ENCODE data around the gene MYL2. TPM values are rescaled to one million over a fixed set of nuclear protein-coding genes. Genes with fewer than 3 reads are reported as not detected.
"Not testable (repeated sequence)": the region's sequence is repeated elsewhere in the genome, so short reads cannot be mapped to it uniquely, and the experiment has no call there.

The MYL2 gene
- total RNA-seq, 1 donor from 2014 or later: not detected

DNA sequence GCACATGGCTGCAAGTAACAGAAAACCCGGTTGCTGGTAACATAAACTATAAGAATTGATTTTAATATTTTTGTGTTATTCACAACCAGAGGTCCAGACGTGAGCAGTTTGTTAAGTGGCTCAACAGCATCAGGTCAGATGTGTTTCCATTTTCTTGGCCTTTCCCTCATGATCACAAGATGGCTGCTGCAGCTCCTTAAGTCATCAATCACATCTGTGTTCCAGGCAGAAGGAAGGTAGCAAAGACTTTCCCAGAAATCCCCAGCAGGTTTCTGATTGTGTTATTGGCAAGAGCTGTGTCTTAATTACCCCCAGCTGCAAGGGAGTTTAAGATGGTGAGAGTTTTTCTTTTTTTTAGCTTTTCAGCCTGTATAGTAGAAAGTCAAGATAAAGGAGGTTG, 40.4 kb upstream of the MYL2 start:
- no peaks in the 10 kb centered on the region for H4K20me1 ChIP-seq (ENCODE audit: insufficient read depth, low read length)
- no peaks in the 10 kb centered on the region for H3K4me1 ChIP-seq (ENCODE audit: insufficient read depth, low read length)
- no peak overlapping the region for H3K9ac ChIP-seq (ENCODE audit: low read length)
- peaks cover 44% of the 10 kb centered on the region for H3K27me3 Mint-ChIP-seq (ENCODE audit: low read depth, unreplicated experiment)
- no peaks in the 10 kb centered on the region for H3K79me2 ChIP-seq (ENCODE audit: insufficient read depth, low read length)
- no peak overlapping the region for H3K4me2 ChIP-seq (ENCODE audit: low read length)
- H3K36me3 ChIP-seq (ENCODE audit: insufficient read depth, low read length): no peaks in the 10 kb centered on the region
- H3K27ac ChIP-seq (ENCODE audit: low read depth, low read length): no peak overlapping the region
- TF ChIP-seq, protein P1, sequence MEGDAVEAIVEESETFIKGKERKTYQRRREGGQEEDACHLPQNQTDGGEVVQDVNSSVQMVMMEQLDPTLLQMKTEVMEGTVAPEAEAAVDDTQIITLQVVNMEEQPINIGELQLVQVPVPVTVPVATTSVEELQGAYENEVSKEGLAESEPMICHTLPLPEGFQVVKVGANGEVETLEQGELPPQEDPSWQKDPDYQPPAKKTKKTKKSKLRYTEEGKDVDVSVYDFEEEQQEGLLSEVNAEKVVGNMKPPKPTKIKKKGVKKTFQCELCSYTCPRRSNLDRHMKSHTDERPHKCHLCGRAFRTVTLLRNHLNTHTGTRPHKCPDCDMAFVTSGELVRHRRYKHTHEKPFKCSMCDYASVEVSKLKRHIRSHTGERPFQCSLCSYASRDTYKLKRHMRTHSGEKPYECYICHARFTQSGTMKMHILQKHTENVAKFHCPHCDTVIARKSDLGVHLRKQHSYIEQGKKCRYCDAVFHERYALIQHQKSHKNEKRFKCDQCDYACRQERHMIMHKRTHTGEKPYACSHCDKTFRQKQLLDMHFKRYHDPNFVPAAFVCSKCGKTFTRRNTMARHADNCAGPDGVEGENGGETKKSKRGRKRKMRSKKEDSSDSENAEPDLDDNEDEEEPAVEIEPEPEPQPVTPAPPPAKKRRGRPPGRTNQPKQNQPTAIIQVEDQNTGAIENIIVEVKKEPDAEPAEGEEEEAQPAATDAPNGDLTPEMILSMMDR (IDR thresholded peaks at IDR 0.05; ENCODE audit: insufficient read depth, low read depth, low read length): no peak
- no peak for TF ChIP-seq EZH2 (IDR thresholded peaks at IDR 0.05; ENCODE audit: insufficient read depth, low read length)
- peaks cover 3% of the 10 kb centered on the region for H3K9me3 ChIP-seq (ENCODE audit: insufficient read depth, low read depth, low read length)
- FAIRE-seq: no peak
- H3K27ac Mint-ChIP-seq (ENCODE audit: unreplicated experiment): no peak overlapping the region
- H3K4me3 Mint-ChIP-seq (ENCODE audit: unreplicated experiment): no peak overlapping the region
- peaks cover 8% of the 10 kb centered on the region for H3K9me3 Mint-ChIP-seq (ENCODE audit: unreplicated experiment)
- no peak overlapping the region for H3K4me3 ChIP-seq (ENCODE audit: insufficient read depth, low read depth, low read length)
- peaks cover 3% of the 10 kb centered on the region for H3K27me3 ChIP-seq (ENCODE audit: insufficient read depth, low read length)
- no peak overlapping the region for H2AFZ ChIP-seq (ENCODE audit: low read depth, low read length)
- no peak for DNase-seq (ENCODE audit: low read depth)
- H3K4me1 Mint-ChIP-seq (ENCODE audit: low read depth, unreplicated experiment): no peaks in the 10 kb centered on the region
- H3K36me3 Mint-ChIP-seq (ENCODE audit: low read depth, unreplicated experiment): peaks cover 2% of the 10 kb centered on the region

DNA sequence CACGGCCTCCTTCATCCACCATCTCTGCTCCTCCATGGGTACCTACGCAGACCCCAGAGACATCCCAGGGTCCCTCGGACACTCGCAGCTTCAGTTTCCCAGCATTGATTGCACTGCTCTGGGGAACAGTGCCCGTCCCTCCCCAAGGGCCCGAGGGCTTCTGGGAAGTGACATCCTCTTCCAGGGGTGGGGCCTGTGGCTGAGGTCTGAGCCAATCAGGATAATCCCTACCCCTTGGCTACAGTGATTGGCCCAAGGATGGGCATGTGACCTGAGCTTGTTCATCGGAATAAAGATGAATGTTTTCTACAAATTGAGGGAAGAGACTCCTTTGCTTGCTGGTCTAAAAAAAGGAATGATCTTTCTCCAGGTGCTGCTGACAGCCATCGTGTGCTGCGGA, 37.3 kb upstream of the MYL2 start:
- Mint-ChIP-seq H3K36me3 (ENCODE audit: low read depth, unreplicated experiment) (peaks cover 2% of the 10 kb centered on the region), H3K4me3 (ENCODE audit: unreplicated experiment) (no peak overlapping the region), H3K27ac (ENCODE audit: unreplicated experiment) (no peak overlapping the region), H3K27me3 (ENCODE audit: low read depth, unreplicated experiment) (peaks cover 31% of the 10 kb centered on the region), H3K9me3 (ENCODE audit: unreplicated experiment) (peaks cover 3% of the 10 kb centered on the region), H3K4me1 (ENCODE audit: low read depth, unreplicated experiment) (no peaks in the 10 kb centered on the region)
- no peak overlapping the region for H2AFZ ChIP-seq (ENCODE audit: low read depth, low read length)
- peaks cover 4% of the 10 kb centered on the region for H3K27me3 ChIP-seq (ENCODE audit: insufficient read depth, low read length)
- peaks cover 3% of the 10 kb centered on the region for H3K9me3 ChIP-seq (ENCODE audit: insufficient read depth, low read depth, low read length)
- no peaks in the 10 kb centered on the region for H3K79me2 ChIP-seq (ENCODE audit: insufficient read depth, low read length)
- H4K20me1 ChIP-seq (ENCODE audit: insufficient read depth, low read length): no peaks in the 10 kb centered on the region
- no peak overlapping the region for H3K9ac ChIP-seq (ENCODE audit: low read length)
- no peaks in the 10 kb centered on the region for H3K36me3 ChIP-seq (ENCODE audit: insufficient read depth, low read length)
- no peak overlapping the region for H3K4me3 ChIP-seq (ENCODE audit: insufficient read depth, low read depth, low read length)
- no peak for FAIRE-seq
- DNase-seq (ENCODE audit: low read depth): no peak
- H3K4me2 ChIP-seq (ENCODE audit: low read length): no peak overlapping the region
- H3K4me1 ChIP-seq (ENCODE audit: insufficient read depth, low read length): no peaks in the 10 kb centered on the region
- TF ChIP-seq, protein P1 (IDR thresholded peaks at IDR 0.05; ENCODE audit: insufficient read depth, low read depth, low read length): no peak
- no peak for TF ChIP-seq EZH2 (IDR thresholded peaks at IDR 0.05; ENCODE audit: insufficient read depth, low read length)
- no peak overlapping the region for H3K27ac ChIP-seq (ENCODE audit: low read depth, low read length)

DNA sequence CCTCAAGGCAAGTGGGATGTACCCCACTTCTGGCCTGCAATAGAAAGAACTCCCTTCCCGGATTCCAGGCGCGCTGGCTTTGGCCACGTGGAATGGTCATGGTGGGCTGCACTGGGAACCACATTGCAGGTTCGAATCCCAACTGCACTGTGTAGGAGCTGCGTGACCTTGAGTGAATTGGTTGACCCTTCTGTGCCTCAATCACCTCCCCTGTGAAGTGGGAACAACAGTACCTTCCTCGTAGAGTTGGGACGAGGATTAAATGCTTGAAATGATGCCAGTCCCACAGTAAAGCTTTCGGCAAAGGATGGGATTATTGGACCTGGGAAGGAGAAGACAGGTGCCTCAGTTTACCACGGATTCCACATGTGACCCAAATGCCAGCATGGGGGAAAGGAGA, 36.8 kb upstream of the MYL2 start:
- H3K9me3 ChIP-seq (ENCODE audit: insufficient read depth, low read depth, low read length): peaks cover 3% of the 10 kb centered on the region
- no peaks in the 10 kb centered on the region for H3K4me1 ChIP-seq (ENCODE audit: insufficient read depth, low read length)
- Mint-ChIP-seq H3K9me3 (ENCODE audit: unreplicated experiment) (peaks cover 3% of the 10 kb centered on the region), H3K36me3 (ENCODE audit: low read depth, unreplicated experiment) (peaks cover 2% of the 10 kb centered on the region), H3K27me3 (ENCODE audit: low read depth, unreplicated experiment) (peaks cover 28% of the 10 kb centered on the region), H3K4me3 (ENCODE audit: unreplicated experiment) (no peak overlapping the region), H3K4me1 (ENCODE audit: low read depth, unreplicated experiment) (no peaks in the 10 kb centered on the region), H3K27ac (ENCODE audit: unreplicated experiment) (no peak overlapping the region)
- DNase-seq (ENCODE audit: low read depth) (no peak), FAIRE-seq (no peak)
- H3K79me2 ChIP-seq (ENCODE audit: insufficient read depth, low read length): no peaks in the 10 kb centered on the region
- no peaks in the 10 kb centered on the region for H3K36me3 ChIP-seq (ENCODE audit: insufficient read depth, low read length)
- no peak overlapping the region for H3K4me2 ChIP-seq (ENCODE audit: low read length)
- no peak overlapping the region for H2AFZ ChIP-seq (ENCODE audit: low read depth, low read length)
- TF ChIP-seq EZH2 (IDR thresholded peaks at IDR 0.05; ENCODE audit: insufficient read depth, low read length): no peak
- TF ChIP-seq, protein P1 (IDR thresholded peaks at IDR 0.05; ENCODE audit: insufficient read depth, low read depth, low read length): no peak
- no peak overlapping the region for H3K4me3 ChIP-seq (ENCODE audit: insufficient read depth, low read depth, low read length)
- H3K27ac ChIP-seq (ENCODE audit: low read depth, low read length): no peak overlapping the region
- H3K9ac ChIP-seq (ENCODE audit: low read length): no peak overlapping the region
- H4K20me1 ChIP-seq (ENCODE audit: insufficient read depth, low read length): no peaks in the 10 kb centered on the region
- peaks cover 4% of the 10 kb centered on the region for H3K27me3 ChIP-seq (ENCODE audit: insufficient read depth, low read length)

DNA sequence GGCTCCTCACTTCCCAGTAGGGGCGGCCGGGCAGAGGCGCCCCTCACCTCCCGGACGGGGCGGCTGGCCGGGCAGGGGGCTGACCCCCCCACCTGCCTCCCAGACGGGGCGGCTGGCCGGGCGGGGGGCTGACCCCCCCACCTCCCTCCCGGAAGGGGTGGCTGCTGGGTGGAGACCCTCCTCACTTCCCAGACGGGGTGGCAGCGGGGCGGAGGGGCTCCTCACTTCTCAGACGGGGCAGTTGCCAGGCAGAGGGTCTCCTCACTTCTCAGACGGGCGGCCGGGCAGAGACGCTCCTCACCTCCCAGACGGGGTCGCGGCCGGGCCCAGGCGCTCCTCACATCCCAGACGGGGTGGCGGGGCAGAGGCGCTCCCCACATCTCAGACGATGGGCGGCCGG, 30.5 kb upstream of the MYL2 start:
- not testable (repeated sequence) for H3K9me3 ChIP-seq (ENCODE audit: insufficient read depth, low read depth, low read length); H4K20me1 ChIP-seq (ENCODE audit: insufficient read depth, low read length); H3K9me3 Mint-ChIP-seq (ENCODE audit: unreplicated experiment); H3K36me3 ChIP-seq (ENCODE audit: insufficient read depth, low read length); H3K4me2 ChIP-seq (ENCODE audit: low read length); H3K4me1 ChIP-seq (ENCODE audit: insufficient read depth, low read length); H3K36me3 Mint-ChIP-seq (ENCODE audit: low read depth, unreplicated experiment); H3K4me3 ChIP-seq (ENCODE audit: insufficient read depth, low read depth, low read length); H3K27ac Mint-ChIP-seq (ENCODE audit: unreplicated experiment); H3K4me3 Mint-ChIP-seq (ENCODE audit: unreplicated experiment); DNase-seq (ENCODE audit: low read depth); H3K9ac ChIP-seq (ENCODE audit: low read length); FAIRE-seq; H3K27me3 Mint-ChIP-seq (ENCODE audit: low read depth, unreplicated experiment); H3K27me3 ChIP-seq (ENCODE audit: insufficient read depth, low read length); H3K27ac ChIP-seq (ENCODE audit: low read depth, low read length); H2AFZ ChIP-seq (ENCODE audit: low read depth, low read length); H3K79me2 ChIP-seq (ENCODE audit: insufficient read depth, low read length); H3K4me1 Mint-ChIP-seq (ENCODE audit: low read depth, unreplicated experiment)
